Glomerular endothelial cell (primary cell): ENCODE measurements around the gene MTHFD1. TPM values are rescaled to one million over a fixed set of nuclear protein-coding genes. Genes with fewer than 3 reads are reported as not detected.

ENCODE experiments used
- DNase-seq: peaks from one replicate; pipeline ENCODE4 v3.0.0-alpha.2; 2011; ENCODE audit warnings: low read depth, low spot score; ENCODE audit errors: extremely low read depth
- total RNA-seq: library from RNA; depleted of rRNA; stranded (reverse); fragments of >200 nt; gene quantifications from 2 replicates; pipeline ENCODE4 v1.2.3, GENCODE V29; 2015

The MTHFD1 gene
- total RNA-seq, 1 donor from 2014 or later = 43.3 TPM

GRCh38 chr14:64444984-64445845 lies 57.1 kb downstream of the MTHFD1 start:
- no peak for DNase-seq

GRCh38 chr14:64447876-64448670 lies 59.9 kb downstream of the MTHFD1 start:
- no peak for DNase-seq

GRCh38 chr14:64450255-64450654 lies 62.1 kb downstream of the MTHFD1 start:
- no peak for DNase-seq

GRCh38 chr14:64454671-64455070 lies 66.5 kb downstream of the MTHFD1 start:
- DNase-seq = no peak

- DNase-seq = no peak
These were observed 71.4 kb downstream of the MTHFD1 start for GRCh38 chr14:64459405-64460136.

- DNase-seq = no peak
These were observed 73.1 kb downstream of the MTHFD1 start for GRCh38 chr14:64461221-64461620.

GRCh38 chr14:64463195-64463594 lies 75.0 kb downstream of the MTHFD1 start:
- DNase-seq = no peak

GRCh38 chr14:64463873-64464272 lies 75.7 kb downstream of the MTHFD1 start:
- DNase-seq = no peak

GRCh38 chr14:64464651-64465050 lies 76.5 kb downstream of the MTHFD1 start:
- no peak for DNase-seq

- no peak for DNase-seq
These were observed 77.2 kb downstream of the MTHFD1 start, which contains the start of gene AKAP5 for GRCh38 chr14:64465191-64465822. Gene AKAP5 (plus strand): TSS chr14:64465499. CDS start chr14:64468395, 2,896 bp downstream.

- DNase-seq = no peak
These were observed 77.8 kb downstream of the MTHFD1 start for GRCh38 chr14:64465831-64466554.

- no peak for DNase-seq
These were observed 78.9 kb downstream of the MTHFD1 start for GRCh38 chr14:64467101-64467500.

GRCh38 chr14:64467566-64467965 lies 79.4 kb downstream of the MTHFD1 start:
- DNase-seq = no peak

- no peak for DNase-seq
These were observed 80.3 kb downstream of the MTHFD1 start for GRCh38 chr14:64468451-64468850.

GRCh38 chr14:64474041-64474440 lies 85.9 kb downstream of the MTHFD1 start:
- DNase-seq = no peak

GRCh38 chr14:64474698-64475097 lies 86.5 kb downstream of the MTHFD1 start:
- DNase-seq = no peak

- DNase-seq = no peak
These were observed 87.6 kb downstream of the MTHFD1 start for GRCh38 chr14:64475585-64476273.

- no peak for DNase-seq
These were observed 88.3 kb downstream of the MTHFD1 start for GRCh38 chr14:64476438-64476837.

GRCh38 chr14:64478634-64479250 lies 90.6 kb downstream of the MTHFD1 start:
- DNase-seq = no peak
